Measurements from ENCODE around the gene NFIA.

NFIA gene

GRCh38 chr1:61078618-61079295 lies 3.6 kb upstream of the NFIA start:
- 40% methylated on average over 1 of the region's 7 CpGs; no CpG with 5 or more reads in 1 of the 2 experiments for WGBS, 2 experiments (ENCODE audit: insufficient coverage in 2 of 2)
- Histone ChIP-seq H3K27ac (ENCODE audit: low read depth, low read length, severe bottlenecking) (no peak overlapping the region), H3K4me3 (ENCODE audit: extremely low read depth, insufficient read depth, low read length, poor library complexity, severe bottlenecking) (peak overlapping the region; percentile 52), H3K9me3 (ENCODE audit: control insufficient read depth, low read length) (no peaks in the 10 kb centered on the region), H3K36me3 (ENCODE audit: control insufficient read depth, insufficient read depth, low read length) (no peaks in the 10 kb centered on the region), H3K4me1 (ENCODE audit: control insufficient read depth, insufficient read depth, low read length, poor library complexity, severe bottlenecking) (peaks cover 21% of the 10 kb centered on the region)

GRCh38 chr1:61079296-61079897 lies 3.0 kb upstream of the NFIA start:
- no peak overlapping the region for H3K27ac ChIP-seq (ENCODE audit: low read depth, low read length, severe bottlenecking)
- no peak overlapping the region for H3K4me3 ChIP-seq (ENCODE audit: extremely low read depth, insufficient read depth, low read length, poor library complexity, severe bottlenecking)
- peaks cover 21% of the 10 kb centered on the region for H3K4me1 ChIP-seq (ENCODE audit: control insufficient read depth, insufficient read depth, low read length, poor library complexity, severe bottlenecking)
- WGBS, 2 experiments (ENCODE audit: insufficient coverage in 2 of 2): 0% methylated on average over 1 of the region's 5 CpGs; no CpG with 5 or more reads in 1 of the 2 experiments
- H3K36me3 ChIP-seq (ENCODE audit: control insufficient read depth, insufficient read depth, low read length): no peaks in the 10 kb centered on the region
- no peaks in the 10 kb centered on the region for H3K9me3 ChIP-seq (ENCODE audit: control insufficient read depth, low read length)

DNA sequence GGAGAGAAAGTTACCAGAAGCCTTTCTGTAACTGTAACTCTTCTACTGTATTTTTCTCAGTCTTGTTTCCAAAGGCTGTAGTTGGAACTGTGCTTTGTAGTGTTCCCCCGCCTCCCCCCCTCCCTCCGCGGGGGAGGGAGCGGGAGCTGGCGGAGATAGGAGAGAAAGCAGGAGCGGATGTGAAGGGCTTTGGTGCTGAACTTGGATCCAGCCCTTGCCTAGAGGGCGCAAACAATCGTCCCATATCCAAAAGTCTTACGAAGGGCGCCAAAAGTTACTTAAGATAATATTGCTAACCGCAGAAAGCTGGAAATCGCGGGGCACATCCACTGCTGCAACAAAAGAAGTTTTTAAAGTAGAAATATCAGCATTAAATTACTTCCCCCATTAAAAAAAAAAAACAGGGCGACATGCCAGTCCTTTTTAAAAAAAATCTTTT lies 2.4 kb upstream of the NFIA start:
- no peak overlapping the region for H3K27ac ChIP-seq (ENCODE audit: low read depth, low read length, severe bottlenecking)
- H3K4me1 ChIP-seq (ENCODE audit: control insufficient read depth, insufficient read depth, low read length, poor library complexity, severe bottlenecking): peaks cover 21% of the 10 kb centered on the region
- no peak overlapping the region for H3K4me3 ChIP-seq (ENCODE audit: extremely low read depth, insufficient read depth, low read length, poor library complexity, severe bottlenecking)
- no peaks in the 10 kb centered on the region for H3K36me3 ChIP-seq (ENCODE audit: control insufficient read depth, insufficient read depth, low read length)
- WGBS, 2 experiments (ENCODE audit: insufficient coverage in 2 of 2): 0% methylated on average over 5 of the region's 14 CpGs; no CpG with 5 or more reads in 1 of the 2 experiments
- no peaks in the 10 kb centered on the region for H3K9me3 ChIP-seq (ENCODE audit: control insufficient read depth, low read length)

- no peak overlapping the region for H3K27ac ChIP-seq (ENCODE audit: low read depth, low read length, severe bottlenecking)
These were observed 1.8 kb upstream of the NFIA start for GRCh38 chr1:61080413-61081143.

DNA sequence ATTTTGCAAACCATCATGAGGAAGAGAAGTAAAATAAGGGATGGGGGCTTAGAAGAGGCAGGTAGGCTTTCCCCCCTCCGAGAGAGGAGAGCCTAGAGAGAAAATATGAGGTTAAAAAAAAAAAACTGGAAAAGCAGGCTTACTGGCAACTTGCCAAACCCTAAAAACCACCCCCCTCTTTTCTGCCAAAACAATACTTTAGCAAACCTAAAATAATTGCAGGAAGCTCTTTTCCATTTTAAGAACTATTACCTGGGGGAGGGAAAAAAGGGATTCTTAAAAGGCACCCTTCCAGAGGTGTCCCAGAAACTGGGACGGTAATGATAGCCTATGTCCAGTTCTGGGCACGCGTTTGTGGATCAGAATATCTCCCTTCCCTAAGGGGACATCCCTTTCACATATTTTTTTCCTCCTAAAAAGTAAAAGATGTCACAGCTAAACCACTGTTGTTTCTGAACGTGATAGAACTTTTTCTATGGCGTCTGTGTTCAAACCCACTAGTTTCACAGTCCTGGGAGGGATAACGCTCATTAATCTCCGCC lies 1.1 kb upstream of the NFIA start:
- Histone ChIP-seq H3K27ac (ENCODE audit: low read depth, low read length, severe bottlenecking) (no peak overlapping the region), H3K4me1 (ENCODE audit: control insufficient read depth, insufficient read depth, low read length, poor library complexity, severe bottlenecking) (peaks cover 21% of the 10 kb centered on the region), H3K9me3 (ENCODE audit: control insufficient read depth, low read length) (no peaks in the 10 kb centered on the region), H3K36me3 (ENCODE audit: control insufficient read depth, insufficient read depth, low read length) (no peaks in the 10 kb centered on the region), H3K4me3 (ENCODE audit: extremely low read depth, insufficient read depth, low read length, poor library complexity, severe bottlenecking) (peak overlapping the region; percentile 46)
- 0 to 1% methylated on average over 7 of the region's 8 CpGs for WGBS, 2 experiments (ENCODE audit: insufficient coverage in 2 of 2)

More at GRCh38 chr1:61080413-61081143, 1.8 kb upstream of the NFIA start:
- H3K4me1 ChIP-seq (ENCODE audit: control insufficient read depth, insufficient read depth, low read length, poor library complexity, severe bottlenecking): peaks cover 21% of the 10 kb centered on the region
- H3K4me3 ChIP-seq (ENCODE audit: extremely low read depth, insufficient read depth, low read length, poor library complexity, severe bottlenecking): no peak overlapping the region
- 6 to 10% methylated on average over 3 to 5 of the region's 7 CpGs for WGBS, 2 experiments (ENCODE audit: insufficient coverage in 2 of 2)
- no peaks in the 10 kb centered on the region for H3K9me3 ChIP-seq (ENCODE audit: control insufficient read depth, low read length)
- H3K36me3 ChIP-seq (ENCODE audit: control insufficient read depth, insufficient read depth, low read length): no peaks in the 10 kb centered on the region

DNA sequence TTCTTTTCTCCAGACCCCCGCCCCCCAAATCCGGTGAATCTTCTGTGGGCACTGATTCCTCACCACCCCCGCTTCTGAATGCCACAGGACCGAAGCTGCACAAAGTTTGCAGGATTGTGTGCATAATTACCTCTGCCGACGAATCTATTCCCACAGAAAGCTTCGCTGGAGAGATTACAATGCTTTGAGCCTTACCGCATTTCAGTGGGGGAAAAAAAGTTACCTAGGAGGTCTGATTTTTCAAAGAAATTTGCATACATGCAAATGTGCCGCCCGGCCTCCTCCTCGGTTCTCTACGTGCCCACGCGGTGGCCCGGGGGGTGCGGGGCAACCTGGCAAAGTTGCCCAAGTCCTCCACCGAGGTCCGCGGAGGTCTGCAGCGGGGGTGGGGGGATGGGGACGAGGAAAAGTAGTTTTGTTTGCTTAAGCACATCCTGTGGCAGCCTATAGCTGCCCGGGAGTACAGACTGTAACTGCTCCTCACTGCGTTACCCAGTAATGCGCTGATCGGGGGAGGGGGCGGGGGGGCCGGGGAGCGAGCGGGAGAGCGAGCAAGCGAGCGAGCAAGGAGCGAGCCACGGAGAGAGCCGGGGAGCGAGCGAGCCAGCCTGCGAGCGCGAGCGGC lies 563 bp upstream of the NFIA start:
- no peaks in the 10 kb centered on the region for H3K36me3 ChIP-seq (ENCODE audit: control insufficient read depth, insufficient read depth, low read length)
- peaks cover 21% of the 10 kb centered on the region for H3K4me1 ChIP-seq (ENCODE audit: control insufficient read depth, insufficient read depth, low read length, poor library complexity, severe bottlenecking)
- no peak overlapping the region for H3K27ac ChIP-seq (ENCODE audit: low read depth, low read length, severe bottlenecking)
- H3K9me3 ChIP-seq (ENCODE audit: control insufficient read depth, low read length): no peaks in the 10 kb centered on the region
- WGBS, 2 experiments (ENCODE audit: insufficient coverage in 2 of 2): 0 to 1% methylated on average over 5 to 23 of the region's 41 CpGs
- H3K4me3 ChIP-seq (ENCODE audit: extremely low read depth, insufficient read depth, low read length, poor library complexity, severe bottlenecking): peak overlapping the region; percentile 46

- H3K27ac ChIP-seq (ENCODE audit: low read depth, low read length, severe bottlenecking): no peak overlapping the region
- H3K36me3 ChIP-seq (ENCODE audit: control insufficient read depth, insufficient read depth, low read length): no peaks in the 10 kb centered on the region
- peak overlapping the region; percentile 46 for H3K4me3 ChIP-seq (ENCODE audit: extremely low read depth, insufficient read depth, low read length, poor library complexity, severe bottlenecking)
- H3K4me1 ChIP-seq (ENCODE audit: control insufficient read depth, insufficient read depth, low read length, poor library complexity, severe bottlenecking): peaks cover 21% of the 10 kb centered on the region
- H3K9me3 ChIP-seq (ENCODE audit: control insufficient read depth, low read length): no peaks in the 10 kb centered on the region
- WGBS, 2 experiments (ENCODE audit: insufficient coverage in 2 of 2): 0 to 1% methylated on average over 55 to 85 of the region's 105 CpGs
These were observed 849 bp downstream of the NFIA start for GRCh38 chr1:61083013-61083806.

DNA sequence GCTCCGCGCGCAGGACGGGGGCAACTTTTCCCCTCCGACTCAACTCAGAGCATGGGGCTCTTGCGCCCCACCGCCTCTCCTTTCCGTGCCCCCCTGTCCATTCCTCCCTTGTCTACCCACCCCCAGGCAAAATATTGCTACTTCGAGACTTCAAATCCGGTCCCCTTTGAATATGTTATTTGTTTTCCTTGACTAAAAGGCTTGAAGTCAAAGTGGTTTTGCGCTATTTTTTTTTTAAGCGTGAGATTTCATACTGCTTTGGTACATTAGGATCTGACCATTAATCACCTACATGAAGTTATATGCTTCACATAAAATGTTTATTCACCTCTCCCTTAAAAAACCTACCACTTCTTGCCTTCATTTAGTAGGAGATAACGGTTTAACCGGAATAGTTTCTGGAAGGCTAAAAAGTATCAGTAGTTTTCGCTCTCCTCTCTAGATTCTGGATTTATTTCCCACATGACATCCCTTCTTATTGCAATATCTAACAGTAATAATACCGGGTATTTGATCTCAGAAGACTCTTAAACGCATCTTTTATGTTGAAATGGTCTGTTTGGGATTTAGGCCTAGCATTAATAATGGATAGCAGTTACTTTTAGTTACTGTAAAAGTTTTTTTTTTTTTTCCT lies 1.6 kb downstream of the NFIA start:
- H3K9me3 ChIP-seq (ENCODE audit: control insufficient read depth, low read length): no peaks in the 10 kb centered on the region
- H3K4me3 ChIP-seq (ENCODE audit: extremely low read depth, insufficient read depth, low read length, poor library complexity, severe bottlenecking): peak overlapping the region; percentile 46
- no peak overlapping the region for H3K27ac ChIP-seq (ENCODE audit: low read depth, low read length, severe bottlenecking)
- H3K4me1 ChIP-seq (ENCODE audit: control insufficient read depth, insufficient read depth, low read length, poor library complexity, severe bottlenecking): peaks cover 17% of the 10 kb centered on the region
- WGBS, 2 experiments (ENCODE audit: insufficient coverage in 2 of 2): 8% methylated on average over 2 of the region's 17 CpGs; no CpG with 5 or more reads in 1 of the 2 experiments
- H3K36me3 ChIP-seq (ENCODE audit: control insufficient read depth, insufficient read depth, low read length): no peaks in the 10 kb centered on the region

GRCh38 chr1:61084491-61085031 lies 2.2 kb downstream of the NFIA start:
- H3K27ac ChIP-seq (ENCODE audit: low read depth, low read length, severe bottlenecking): no peak overlapping the region
- peaks cover 17% of the 10 kb centered on the region for H3K4me1 ChIP-seq (ENCODE audit: control insufficient read depth, insufficient read depth, low read length, poor library complexity, severe bottlenecking)
- no peaks in the 10 kb centered on the region for H3K36me3 ChIP-seq (ENCODE audit: control insufficient read depth, insufficient read depth, low read length)
- no peaks in the 10 kb centered on the region for H3K9me3 ChIP-seq (ENCODE audit: control insufficient read depth, low read length)
- WGBS, 2 experiments (ENCODE audit: insufficient coverage in 2 of 2): 73 to 80% methylated on average over 3 to 4 of the region's 5 CpGs
- no peak overlapping the region for H3K4me3 ChIP-seq (ENCODE audit: extremely low read depth, insufficient read depth, low read length, poor library complexity, severe bottlenecking)

All from mesodermal cell (in vitro differentiated cells).